H9 (cell line): ENCODE results near the gene RASL12. TPM values are rescaled to one million over a fixed set of nuclear protein-coding genes. Genes with fewer than 3 reads are reported as not detected.

Experiments
- DNase-seq: peaks from one replicate; pipeline ENCODE4 v3.0.0-alpha.2; 2017
- H2AFZ ChIP-seq: one replicate; pipeline ENCODE4 v1.6.1; 2013; ENCODE audit warnings: mild to moderate bottlenecking, low read length, control low read depth, moderate library complexity
- H2AK5ac ChIP-seq: 2 replicates; pipeline ENCODE4 v1.6.1; 2013; ENCODE audit warnings: low read length, control low read depth, mixed read lengths; ENCODE audit not compliant: insufficient read length
- H2BK120ac ChIP-seq: one replicate; pipeline ENCODE4 v1.6.1; 2013; ENCODE audit warnings: low read depth, mild to moderate bottlenecking, low read length, control low read depth, inconsistent platforms; ENCODE audit not compliant: poor library complexity, severe bottlenecking
- H2BK12ac ChIP-seq: 2 replicates; pipeline ENCODE4 v1.6.1; 2013; ENCODE audit warnings: low read length, control low read depth, mixed read lengths, low read depth; ENCODE audit not compliant: insufficient read length
- H2BK15ac ChIP-seq: 2 replicates; pipeline ENCODE4 v1.6.1; 2013; ENCODE audit warnings: low read depth, low read length, control low read depth
- H2BK20ac ChIP-seq: one replicate; pipeline ENCODE4 v1.6.1; 2013; ENCODE audit warnings: low read depth, mild to moderate bottlenecking, low read length, control low read depth, inconsistent platforms; ENCODE audit not compliant: poor library complexity, severe bottlenecking
- H2BK5ac ChIP-seq: 2 replicates; pipeline ENCODE4 v1.6.1; 2013; ENCODE audit warnings: low read length, control low read depth, mixed read lengths; ENCODE audit not compliant: insufficient read length
- H3K14ac ChIP-seq: 2 replicates; pipeline ENCODE4 v1.6.1; 2013; ENCODE audit warnings: low read length, control low read depth; ENCODE audit not compliant: insufficient read depth
- H3K18ac ChIP-seq: 2 replicates; pipeline ENCODE4 v1.6.1; 2013; ENCODE audit warnings: low read depth, mild to moderate bottlenecking, mixed read lengths, low read length, control low read depth; ENCODE audit not compliant: insufficient read length
- H3K23ac ChIP-seq: 2 replicates; pipeline ENCODE4 v1.6.1; 2013; ENCODE audit warnings: low read length, control low read depth, mixed read lengths, low read depth; ENCODE audit not compliant: insufficient read length
- H3K23me2 ChIP-seq: 2 replicates; pipeline ENCODE4 v1.6.1; 2013; ENCODE audit warnings: low read depth, mild to moderate bottlenecking, mixed read lengths, low read length, control low read depth; ENCODE audit not compliant: insufficient read length, poor library complexity, severe bottlenecking
- H3K27ac ChIP-seq: 2 replicates; pipeline ENCODE4 v1.5.1; 2013; ENCODE audit warnings: low read length, control low read depth, mixed read lengths, low read depth; ENCODE audit not compliant: insufficient read length
- H3K27me3 ChIP-seq: 2 replicates; pipeline ENCODE4 v1.6.1; 2013; ENCODE audit warnings: low read length, control low read depth, inconsistent platforms; ENCODE audit not compliant: insufficient read depth
- H3K4ac ChIP-seq: 2 replicates; pipeline ENCODE4 v1.6.1; 2013; ENCODE audit warnings: low read depth, mild to moderate bottlenecking, control low read depth, inconsistent platforms, low read length, moderate library complexity
- H3K4me1 ChIP-seq: 2 replicates; pipeline ENCODE4 v1.6.1; 2013; ENCODE audit warnings: low read length, control low read depth, inconsistent platforms; ENCODE audit not compliant: insufficient read depth
- H3K4me2 ChIP-seq: 2 replicates; pipeline ENCODE4 v1.6.1; 2013; ENCODE audit warnings: low read length, control low read depth, mixed read lengths; ENCODE audit not compliant: insufficient read length, insufficient read depth
- H3K56ac ChIP-seq: 2 replicates; pipeline ENCODE4 v1.6.1; 2013; ENCODE audit warnings: low read depth, mild to moderate bottlenecking, mixed read lengths, low read length, control low read depth; ENCODE audit not compliant: insufficient read length
- H3K79me1 ChIP-seq: 2 replicates; pipeline ENCODE4 v1.6.1; 2013; ENCODE audit warnings: low read depth, mild to moderate bottlenecking, moderate library complexity, low read length, control low read depth, inconsistent platforms; ENCODE audit not compliant: insufficient read depth, poor library complexity, severe bottlenecking
- H3K79me2 ChIP-seq: 2 replicates; pipeline ENCODE4 v1.6.1; 2013; ENCODE audit warnings: low read length, control low read depth, inconsistent platforms; ENCODE audit not compliant: insufficient read depth
- H3K9ac ChIP-seq: 2 replicates; pipeline ENCODE4 v1.6.1; 2013; ENCODE audit warnings: low read length, control low read depth, mixed read lengths; ENCODE audit not compliant: insufficient read length; ENCODE audit errors: extremely low read depth
- H3K9me3 ChIP-seq: one replicate; pipeline ENCODE4 v1.6.1; 2013; ENCODE audit warnings: low read depth, low read length, inconsistent platforms; ENCODE audit not compliant: control insufficient read depth
- H3T11ph ChIP-seq: one replicate; pipeline ENCODE4 v1.6.1; 2013; ENCODE audit warnings: mild to moderate bottlenecking, low read length, control low read depth, inconsistent platforms
- H4K20me1 ChIP-seq: one replicate; pipeline ENCODE4 v1.6.1; 2013; ENCODE audit not compliant: control insufficient read depth, insufficient read length, insufficient read depth
- H4K5ac ChIP-seq: 2 replicates; pipeline ENCODE4 v1.6.1; 2013; ENCODE audit warnings: low read depth, mild to moderate bottlenecking, mixed read lengths, low read length, control low read depth; ENCODE audit not compliant: insufficient read length
- H4K8ac ChIP-seq: replicated peaks from 2 replicates; pipeline ENCODE4 v1.6.1; 2013; ENCODE audit warnings: low read length, control low read depth, mixed read lengths, low read depth; ENCODE audit not compliant: insufficient read length
- H4K91ac ChIP-seq: 2 replicates; pipeline ENCODE4 v1.6.1; 2013; ENCODE audit warnings: low read depth, mild to moderate bottlenecking, moderate library complexity, mixed read lengths, low read length, control low read depth; ENCODE audit not compliant: insufficient read length
- H3K27ac Mint-ChIP-seq, 3 experiments: 2 replicates in 2 of 3; 3 replicates in 1 of 3; pipeline ENCODE4 v1.8.0; 2020 to 2021; ENCODE audit warnings: mixed read lengths in 3 of 3, mild to moderate bottlenecking in 1 of 3, moderate library complexity in 1 of 3
- H3K27me3 Mint-ChIP-seq: 2 replicates; pipeline ENCODE4 v1.8.0; 2021; ENCODE audit warnings: low read depth, mild to moderate bottlenecking, moderate library complexity, mixed read lengths
- H3K36me3 Mint-ChIP-seq, 3 experiments: 2 replicates in 2 of 3; 3 replicates in 1 of 3; pipeline ENCODE4 v1.8.0; 2020 to 2021; ENCODE audit warnings: low read depth in 3 of 3, mixed read lengths in 3 of 3; ENCODE audit not compliant: insufficient read depth in 1 of 3
- H3K4me1 Mint-ChIP-seq, 2 experiments: 2 replicates each; pipeline ENCODE4 v1.8.0; 2020; ENCODE audit warnings: mixed read lengths in 2 of 2
- H3K4me3 Mint-ChIP-seq, 2 experiments: 2 replicates in 1 of 2; 3 replicates in 1 of 2; pipeline ENCODE4 v1.8.0; 2020 to 2021; ENCODE audit warnings: mild to moderate bottlenecking in 2 of 2, mixed read lengths in 2 of 2, moderate library complexity in 1 of 2
- H3K9me3 Mint-ChIP-seq, 2 experiments: 2 replicates in 1 of 2; 3 replicates in 1 of 2; pipeline ENCODE4 v1.8.0; 2020; ENCODE audit warnings: mild to moderate bottlenecking in 2 of 2, mixed read lengths in 2 of 2, moderate library complexity in 1 of 2
- WGBS: extraction: QIAGEN DNeasy Blood & Tissue Kit; methylation state at CpG from one replicate; pipeline ENCODE4 v1.1.7; 2013; ENCODE audit warnings: missing lambda C conversion rate, low lambda C conversion rate, mixed read lengths; ENCODE audit not compliant: insufficient read length; ENCODE audit errors: extremely low coverage; 5-methylcytosine and 5-hydroxymethylcytosine counted together
- total RNA-seq: library from RNA; stranded (reverse); gene quantifications from 2 replicates; pipeline ENCODE4 v1.2.1, GENCODE V29; 2021
- TF ChIP-seq, protein P1 (sequence below): fragments of 200-600 bp; sonication (generic); conservative IDR thresholded peaks from 3 replicates; pipeline ENCODE4 v1.8.0; 2021; ENCODE audit warnings: antibody characterized with exemption, mild to moderate bottlenecking

Gene RASL12
- total RNA-seq, 1 experiment from 2014 or later = 7.5 TPM

DNA sequence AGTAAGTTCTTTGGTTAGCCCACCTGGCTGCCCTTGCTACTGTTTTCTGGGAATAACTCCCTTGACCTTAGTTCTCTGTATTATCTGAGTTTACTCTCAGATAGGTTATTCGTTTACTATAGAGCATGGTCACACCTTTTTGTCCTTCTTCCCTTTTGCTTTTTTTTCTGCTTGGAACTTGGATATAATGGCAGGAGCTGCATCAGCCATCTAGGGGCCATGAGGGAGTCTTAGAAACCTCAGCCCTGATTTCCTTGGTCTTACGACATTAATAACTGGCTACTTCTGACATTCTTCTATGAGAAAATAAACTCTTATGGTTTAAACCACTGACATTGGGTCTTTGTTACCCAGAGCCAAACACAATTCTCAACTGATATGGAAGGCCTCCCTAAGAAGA lies 26.0 kb downstream of the RASL12 start:
- no peak overlapping the region for H3K56ac ChIP-seq
- no peak overlapping the region for H2BK15ac ChIP-seq
- no peak overlapping the region for H4K8ac ChIP-seq
- no peak overlapping the region for H2BK20ac ChIP-seq
- peaks cover 7 to 8% of the 10 kb centered on the region in 2 experiments for H3K4me1 Mint-ChIP-seq
- no peak overlapping the region for H3K4me3 Mint-ChIP-seq
- H3K9me3 ChIP-seq = no peaks in the 10 kb centered on the region
- no peak overlapping the region for H3K4me2 ChIP-seq
- H2AK5ac ChIP-seq = no peak overlapping the region
- H3K36me3 Mint-ChIP-seq = no peaks in the 10 kb centered on the region
- H4K5ac ChIP-seq = no peak overlapping the region
- no peaks in the 10 kb centered on the region for H3K79me2 ChIP-seq
- H3K4ac ChIP-seq = no peak overlapping the region
- no peak overlapping the region for H3K27ac ChIP-seq
- H3T11ph ChIP-seq = no peak overlapping the region
- H2BK5ac ChIP-seq = no peak overlapping the region
- no peak overlapping the region for H3K23ac ChIP-seq
- no peak overlapping the region for H3K9ac ChIP-seq
- no peaks in the 10 kb centered on the region for H3K4me1 ChIP-seq
- no peak overlapping the region for H2AFZ ChIP-seq
- no peaks in the 10 kb centered on the region for H3K23me2 ChIP-seq
- DNase-seq = no peak
- TF ChIP-seq, protein P1, sequence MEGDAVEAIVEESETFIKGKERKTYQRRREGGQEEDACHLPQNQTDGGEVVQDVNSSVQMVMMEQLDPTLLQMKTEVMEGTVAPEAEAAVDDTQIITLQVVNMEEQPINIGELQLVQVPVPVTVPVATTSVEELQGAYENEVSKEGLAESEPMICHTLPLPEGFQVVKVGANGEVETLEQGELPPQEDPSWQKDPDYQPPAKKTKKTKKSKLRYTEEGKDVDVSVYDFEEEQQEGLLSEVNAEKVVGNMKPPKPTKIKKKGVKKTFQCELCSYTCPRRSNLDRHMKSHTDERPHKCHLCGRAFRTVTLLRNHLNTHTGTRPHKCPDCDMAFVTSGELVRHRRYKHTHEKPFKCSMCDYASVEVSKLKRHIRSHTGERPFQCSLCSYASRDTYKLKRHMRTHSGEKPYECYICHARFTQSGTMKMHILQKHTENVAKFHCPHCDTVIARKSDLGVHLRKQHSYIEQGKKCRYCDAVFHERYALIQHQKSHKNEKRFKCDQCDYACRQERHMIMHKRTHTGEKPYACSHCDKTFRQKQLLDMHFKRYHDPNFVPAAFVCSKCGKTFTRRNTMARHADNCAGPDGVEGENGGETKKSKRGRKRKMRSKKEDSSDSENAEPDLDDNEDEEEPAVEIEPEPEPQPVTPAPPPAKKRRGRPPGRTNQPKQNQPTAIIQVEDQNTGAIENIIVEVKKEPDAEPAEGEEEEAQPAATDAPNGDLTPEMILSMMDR = no peak
- no peaks in the 10 kb centered on the region for H4K20me1 ChIP-seq
- no peaks in the 10 kb centered on the region for H3K27me3 ChIP-seq
- H3K18ac ChIP-seq = no peak overlapping the region
- H3K79me1 ChIP-seq = no peaks in the 10 kb centered on the region
- H3K27ac Mint-ChIP-seq = no peak overlapping the region
- peaks cover 5% of the 10 kb centered on the region; the same call in 1 of the 2 replicates for H3K27me3 Mint-ChIP-seq
- WGBS = no CpG with 5 or more reads among the region's 2 CpGs
- H2BK120ac ChIP-seq = no peak overlapping the region
- H3K9me3 Mint-ChIP-seq = no peaks in the 10 kb centered on the region
- H2BK12ac ChIP-seq = no peak overlapping the region
- no peak overlapping the region for H4K91ac ChIP-seq
- H3K14ac ChIP-seq = no peak overlapping the region
